ENCODE measurements around the gene JPH4.
"Not testable (repeated sequence)": the region's sequence is repeated elsewhere in the genome, so short reads cannot be mapped to it uniquely, and the experiment has no call there.

Gene JPH4

GRCh38 chr14:23614395-23614828 lies 35.8 kb upstream of the JPH4 start:
- no peak for DNase-seq (ENCODE audit: low read depth)
- no peak overlapping the region for H3K4me3 ChIP-seq (ENCODE audit: low read length)
- no peak for TF ChIP-seq CTCF (conservative IDR thresholded peaks at IDR 0.05; ENCODE audit: low read depth, low read length)

GRCh38 chr14:23613242-23614070 lies 34.9 kb upstream of the JPH4 start:
- no peak for DNase-seq (ENCODE audit: low read depth)
- no peak overlapping the region for H3K4me3 ChIP-seq (ENCODE audit: low read length)
- no peak for TF ChIP-seq CTCF (conservative IDR thresholded peaks at IDR 0.05; ENCODE audit: low read depth, low read length)

- no peak overlapping the region for H3K4me3 ChIP-seq (ENCODE audit: low read length)
- TF ChIP-seq CTCF (conservative IDR thresholded peaks at IDR 0.05; ENCODE audit: low read depth, low read length): no peak
- no peak for DNase-seq (ENCODE audit: low read depth)
Observed at GRCh38 chr14:23612802-23613201, 34.2 kb upstream of the JPH4 start.

- TF ChIP-seq CTCF (conservative IDR thresholded peaks at IDR 0.05; ENCODE audit: low read depth, low read length): no peak
- no peak for DNase-seq (ENCODE audit: low read depth)
- H3K4me3 ChIP-seq (ENCODE audit: low read length): no peak overlapping the region
Observed at GRCh38 chr14:23612354-23612732, 33.8 kb upstream of the JPH4 start.

- H3K4me3 ChIP-seq (ENCODE audit: low read length): no peak overlapping the region
- no peak for DNase-seq (ENCODE audit: low read depth)
- TF ChIP-seq CTCF (conservative IDR thresholded peaks at IDR 0.05; ENCODE audit: low read depth, low read length): no peak
Observed at GRCh38 chr14:23610815-23611289, 32.3 kb upstream of the JPH4 start.

GRCh38 chr14:23610090-23610814 lies 31.7 kb upstream of the JPH4 start:
- DNase-seq (ENCODE audit: low read depth): no peak
- H3K4me3 ChIP-seq (ENCODE audit: low read length): no peak overlapping the region
- no peak for TF ChIP-seq CTCF (conservative IDR thresholded peaks at IDR 0.05; ENCODE audit: low read depth, low read length)

GRCh38 chr14:23609411-23610089 lies 31.0 kb upstream of the JPH4 start:
- not testable (repeated sequence) for H3K4me3 ChIP-seq (ENCODE audit: low read length); DNase-seq (ENCODE audit: low read depth)

Measured in retinal pigment epithelial cell (primary cell).